HCT116 (cell line): ENCODE measurements around the gene PTMS. TPM values are rescaled to one million over a fixed set of nuclear protein-coding genes. Genes with fewer than 3 reads are reported as not detected.

Experiments
- ATAC-seq: fragments of 200-7000 bp; cut with Tn5 transposase; 2 replicates; pipeline ENCODE4 v1.9.1; 2020; ENCODE audit warnings: mild to moderate bottlenecking, moderate library complexity
- BruUV-seq: library from RNA; stranded (reverse); fragments of 400-500 nt; replicated peaks from 2 replicates; lab custom pipeline; 2021; lab: Mats Ljungman, UMichigan
- CTCF ChIA-PET: fragments of 300-600 bp; sonication (Branson Sonifier 250); formaldehyde crosslinking; loops from one replicate; lab custom pipeline; 2021; ENCODE audit warnings: antibody characterized with exemption; lab: Charles Lee
- POLR2A ChIA-PET: fragments of 300-600, 350-600 bp; sonication (Branson Sonifier 250); formaldehyde crosslinking; loops from one replicate; lab custom pipeline; 2021; ENCODE audit warnings: antibody characterized with exemption; lab: Charles Lee
- RAD21 ChIA-PET, 2 experiments: fragments of 300-600 bp; sonication (Branson Sonifier 250); formaldehyde crosslinking; loops; one replicate each; lab custom pipeline; 2023; ENCODE audit warnings: low total read pairs in 2 of 2; ENCODE audit not compliant: uncharacterized antibody in 2 of 2, unreplicated experiment in 2 of 2, low non-redundant PET in 1 of 2; lab: Charles Lee
- DNase-seq: peaks from one replicate; pipeline ENCODE4 v3.0.0-alpha.2; 2010; ENCODE audit warnings: low read depth, low spot score
- H2AFZ ChIP-seq: fragments of 200-600 bp; shearing (Covaris generic), sonication (generic); 2 replicates; pipeline ENCODE4 v1.6.1; 2017; ENCODE audit warnings: low read depth, mixed run types, mixed read lengths, antibody characterized with exemption, low read length; ENCODE audit not compliant: poor library complexity, severe bottlenecking
- H3K27ac ChIP-seq: 2 replicates; pipeline ENCODE4 v1.5.1; 2012; ENCODE audit warnings: low read depth, low read length
- H3K27me3 ChIP-seq: fragments of 200-600 bp; sonication (generic); 2 replicates; pipeline ENCODE4 v1.6.1; 2016; ENCODE audit warnings: mixed run types, low read length, mixed read lengths; ENCODE audit not compliant: insufficient read depth
- H3K36me3 ChIP-seq, 2 experiments: fragments of 200-500 bp in 1 of 2; fragments of 200-600 bp in 1 of 2; sonication (Bioruptor generic) in 1 of 2; sonication (generic) in 1 of 2; 2 replicates each; pipeline versions ENCODE4 v1.5.1 to v1.6.1; 2014 to 2016; ENCODE audit warnings: low read length in 2 of 2, inconsistent platforms in 1 of 2, mixed read lengths in 1 of 2, mixed run types in 1 of 2; ENCODE audit not compliant: insufficient read depth in 2 of 2, control insufficient read depth in 1 of 2
- H3K4me1 ChIP-seq, 2 experiments: fragments of 200-600 bp in 1 of 2; sonication (generic) in 1 of 2; 2 replicates each; pipeline versions ENCODE4 v1.5.1 to v1.6.1; 2012 to 2017; ENCODE audit warnings: low read length in 2 of 2, inconsistent platforms in 1 of 2, mild to moderate bottlenecking in 1 of 2, mixed read lengths in 1 of 2, mixed run types in 1 of 2, moderate library complexity in 1 of 2; ENCODE audit not compliant: insufficient read depth in 2 of 2, control insufficient read depth in 1 of 2
- H3K4me2 ChIP-seq: fragments of 200-600 bp; sonication (generic); 2 replicates; pipeline ENCODE4 v1.6.1; 2017; ENCODE audit warnings: mixed run types, low read length, mixed read lengths
- H3K4me3 ChIP-seq, 2 experiments: fragments of 200-600 bp in 1 of 2; sonication (generic) in 1 of 2; replicated peaks in 1 of 2; 2 replicates each; pipeline ENCODE4 v1.5.1; 2011 to 2016; ENCODE audit warnings: low read length in 2 of 2, control low read depth in 1 of 2, low read depth in 1 of 2, mild to moderate bottlenecking in 1 of 2, mixed read lengths in 1 of 2, mixed run types in 1 of 2
- H3K79me2 ChIP-seq: fragments of 200-600 bp; sonication (generic); 2 replicates; pipeline ENCODE4 v1.6.1; 2017; ENCODE audit warnings: mild to moderate bottlenecking, mixed run types, low read length, moderate library complexity, mixed read lengths; ENCODE audit not compliant: insufficient read depth
- H3K9ac ChIP-seq: fragments of 200-600 bp; sonication (generic); 2 replicates; pipeline ENCODE4 v1.6.1; 2016; ENCODE audit warnings: low read length, mixed read lengths
- H3K9me2 ChIP-seq: fragments of 200-600 bp; sonication (generic), shearing (Covaris generic); 2 replicates; pipeline ENCODE4 v1.6.1; 2017; ENCODE audit warnings: mixed run types, mild to moderate bottlenecking, moderate library complexity; ENCODE audit not compliant: insufficient read depth
- H3K9me3 ChIP-seq, 2 experiments: fragments of 200-500 bp in 1 of 2; fragments of 200-600 bp in 1 of 2; sonication (Bioruptor generic) in 1 of 2; sonication (generic) in 1 of 2; 2 replicates each; pipeline ENCODE4 v1.6.1; 2014 to 2017; ENCODE audit warnings: low read length in 2 of 2, mixed read lengths in 2 of 2, inconsistent platforms in 1 of 2, low read depth in 1 of 2, mild to moderate bottlenecking in 1 of 2, mixed run types in 1 of 2, moderate library complexity in 1 of 2; ENCODE audit not compliant: control insufficient read depth in 1 of 2, insufficient read depth in 1 of 2
- H4K20me1 ChIP-seq: fragments of 200-600 bp; sonication (generic), shearing (Covaris generic); 2 replicates; pipeline ENCODE4 v1.6.1; 2017; ENCODE audit warnings: mixed run types, mild to moderate bottlenecking, moderate library complexity; ENCODE audit not compliant: insufficient read depth
- ATF3 ChIP-seq: IDR thresholded peaks from 2 replicates; pipeline ENCODE4 v1.6.1; 2012
- CBX3 ChIP-seq: IDR thresholded peaks from 2 replicates; pipeline ENCODE4 v1.6.1; 2012; ENCODE audit warnings: low read depth
- ELF1 ChIP-seq: IDR thresholded peaks from 2 replicates; pipeline ENCODE4 v1.6.1; 2012; ENCODE audit warnings: low read depth, borderline replicate concordance
- EZH2 ChIP-seq: fragments of 200-600 bp; sonication (generic); IDR thresholded peaks from 2 replicates; pipeline ENCODE4 v1.6.1; 2017; ENCODE audit warnings: antibody characterized with exemption, mixed run types
- EZH2phosphoT487 ChIP-seq: fragments of 200-600 bp; IDR thresholded peaks from 2 replicates; pipeline ENCODE4 v1.6.1; 2018; ENCODE audit warnings: antibody characterized with exemption, borderline replicate concordance
- JUND ChIP-seq: IDR thresholded peaks from 2 replicates; pipeline ENCODE4 v1.6.1; 2012
- MAX ChIP-seq: IDR thresholded peaks from 2 replicates; pipeline ENCODE4 v1.6.1; 2012
- RAD21 ChIP-seq: IDR thresholded peaks from 2 replicates; pipeline ENCODE4 v1.6.1; 2012; ENCODE audit warnings: low read depth, mild to moderate bottlenecking
- REST ChIP-seq: IDR thresholded peaks from 2 replicates; pipeline ENCODE4 v1.6.1; 2012; ENCODE audit warnings: low read depth
- SIN3A ChIP-seq: IDR thresholded peaks from 2 replicates; pipeline ENCODE4 v1.6.1; 2012; ENCODE audit warnings: low read depth
- SP1 ChIP-seq: IDR thresholded peaks from 2 replicates; pipeline ENCODE4 v1.6.1; 2012; ENCODE audit warnings: low read depth
- SRF ChIP-seq: IDR thresholded peaks from 2 replicates; pipeline ENCODE4 v1.6.1; 2012; ENCODE audit warnings: low read depth
- TCF7L2 ChIP-seq: IDR thresholded peaks from 2 replicates; pipeline ENCODE4 v1.7.0; 2011; ENCODE audit warnings: borderline replicate concordance, inconsistent platforms; ENCODE audit not compliant: insufficient read depth, insufficient read length; ENCODE audit errors: extremely low read depth
- ZBTB33 ChIP-seq: IDR thresholded peaks from 2 replicates; pipeline ENCODE4 v1.6.1; 2011; ENCODE audit warnings: mild to moderate bottlenecking, low read length, moderate library complexity; ENCODE audit not compliant: insufficient replicate concordance; ENCODE audit errors: extremely low read depth
- ZNF274 ChIP-seq: fragments of 200-500 bp; sonication (Bioruptor generic); IDR thresholded peaks from 2 replicates; pipeline ENCODE4 v1.6.1; 2014; ENCODE audit warnings: mild to moderate bottlenecking, low read depth, low read length, inconsistent platforms
- intact Hi-C: fragments of 100-400 bp; cut with micrococcal nuclease; formaldehyde crosslinking; loops from 2 replicates; pipeline ENCODE4 v1.10.0; 2022
- total RNA-seq: library from RNA; stranded (reverse); gene quantifications from one replicate; pipeline ENCODE4 v1.2.1, GENCODE V29; 2021; ENCODE audit not compliant: unreplicated experiment

The PTMS gene
- total RNA-seq, 1 experiment from 2014 or later, result 494 TPM

- TF ChIP-seq REST, result no peak
- TF ChIP-seq ZNF274, result no peak
- TF ChIP-seq ZBTB33, result no peak
- no peak for TF ChIP-seq SP1
- TF ChIP-seq SIN3A, result no peak
- no peak for TF ChIP-seq SRF
- no peak for TF ChIP-seq MAX
- TF ChIP-seq, all 23 proteins: peak for 0
These were observed 15.7 kb upstream of the PTMS start (continued) for GRCh38 chr12:6750506-6750905.

- H3K9ac ChIP-seq, result peak overlapping the region; percentile 99
- no peaks in the 10 kb centered on the region for H3K27me3 ChIP-seq
- peak overlapping the region; percentile 76 for H3K4me2 ChIP-seq
- peaks cover 39 to 50% of the 10 kb centered on the region in 2 experiments; a peak in 3 of 4 replicates for H3K36me3 ChIP-seq
- H2AFZ ChIP-seq, result no peak overlapping the region
- DNase-seq (no peak), ATAC-seq (no peak)
- ChIA-PET POLR2A (interaction anchor here (1.1 to 3.3 kb wide), 6 partner anchors 12 to 218 kb away, joined by 3 to 41 read pairs (median 6); partner anchors contain the start of genes COPS7A, GAPDH, PTMS and TPI1), RAD21 (interaction anchor here in 1 of 2 experiments (2.9 kb wide), 1 partner anchor 14 kb away, joined by 15 read pairs; the partner anchor contains the start of gene PTMS), CTCF (interaction anchor here (0.8 to 4.6 kb wide), 5 partner anchors 14 to 117 kb away, joined by 3 to 53 read pairs (median 16); partner anchors contain the start of genes COPS7A and PTMS)
- peak overlapping the region; percentile 92 for H3K27ac ChIP-seq
- no peaks in the 10 kb centered on the region for H3K9me2 ChIP-seq
- H3K4me3 ChIP-seq, result peak overlapping the region; percentile 94 to 99
- intact Hi-C loops, result loop anchor here (2.0 to 5.0 kb wide), 2 partner anchors 15 to 211 kb away; partner anchors contain the start of gene PTMS
- BruUV-seq, result no TSS peak
- H3K79me2 ChIP-seq, result peaks cover 31% of the 10 kb centered on the region
- no peaks in the 10 kb centered on the region for H3K9me3 ChIP-seq
- no peaks in the 10 kb centered on the region for H4K20me1 ChIP-seq
- H3K4me1 ChIP-seq, result peaks cover 14 to 27% of the 10 kb centered on the region in 2 experiments; a peak in 3 of 4 replicates
- TF ChIP-seq ELF1 (no peak), TCF7L2 (no peak), ATF3 (no peak), REST (no peak), EZH2 (no peak), EZH2phosphoT487 (no peak), CBX3 (no peak), SRF (no peak), RAD21 (no peak), JUND (no peak), ZNF274 (no peak)
These were observed 14.4 kb upstream of the PTMS start for GRCh38 chr12:6751767-6752166.
